GM11168 (cell line): ENCODE data around the gene CRACDL.

Source experiments
- in situ Hi-C: fragments of 300-500 bp; cut with MboI; formaldehyde crosslinking; loops from one replicate; pipeline ENCODE4 v1.12.0; 2022; ENCODE audit warnings: low sequenced_read_pairs; ENCODE audit not compliant: unreplicated experiment

The CRACDL gene

DNA sequence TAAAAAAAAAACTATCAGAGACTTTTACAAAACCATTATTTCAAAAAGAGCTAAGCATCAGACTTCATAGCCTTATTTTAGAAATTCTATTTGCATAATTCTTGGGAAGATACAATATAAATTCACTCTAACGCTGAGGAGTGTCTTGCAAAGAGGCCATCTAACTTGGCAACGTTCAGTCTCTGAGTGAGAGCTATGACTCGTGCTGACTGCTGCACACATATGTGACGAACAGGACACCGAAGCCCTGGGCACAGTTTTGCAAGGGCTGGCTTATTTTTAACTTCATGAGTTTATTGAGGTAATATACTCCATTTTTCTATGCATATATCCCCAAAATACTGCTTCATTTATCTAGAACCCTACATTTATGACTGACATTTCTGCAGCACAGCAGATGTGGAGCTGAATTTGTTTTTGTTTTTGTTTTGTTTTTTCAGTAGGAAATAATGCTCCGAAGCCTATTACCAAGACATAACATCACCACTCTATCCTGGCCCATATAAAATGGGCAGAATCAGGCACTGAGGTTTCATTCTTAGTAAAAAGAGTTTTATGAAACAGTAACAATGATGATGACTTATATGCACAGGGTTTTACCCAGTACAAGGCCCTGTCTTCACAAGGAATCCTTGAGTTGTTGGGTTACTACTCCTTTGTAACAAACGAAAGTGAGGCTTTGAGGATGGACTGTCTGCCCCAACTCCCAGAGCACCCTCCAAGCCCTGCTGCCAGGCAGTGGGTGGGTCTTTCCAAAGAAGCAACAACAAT is 68.3 kb downstream of the CRACDL start:
- in situ Hi-C loops = no loop called here

DNA sequence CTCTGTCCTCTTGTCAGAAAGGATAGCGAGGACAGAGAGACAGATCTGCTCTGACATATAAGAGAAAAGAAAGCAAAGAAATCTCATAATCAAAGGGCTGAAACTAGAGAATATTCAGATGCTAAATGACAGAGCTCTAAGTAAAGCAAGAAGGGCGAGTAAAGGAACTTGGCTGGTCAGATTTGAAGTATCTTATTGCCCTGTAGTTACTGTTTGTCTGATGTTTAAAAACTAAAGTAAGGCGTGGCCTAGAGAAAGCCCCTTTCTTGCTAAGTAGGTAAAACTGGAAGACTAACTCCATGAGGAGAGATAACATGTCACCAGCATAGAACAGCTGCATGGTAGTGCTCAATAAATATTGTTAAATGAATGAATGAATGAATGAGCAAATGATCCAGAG is 70.0 kb downstream of the CRACDL start:
- in situ Hi-C loops = no loop called here

DNA sequence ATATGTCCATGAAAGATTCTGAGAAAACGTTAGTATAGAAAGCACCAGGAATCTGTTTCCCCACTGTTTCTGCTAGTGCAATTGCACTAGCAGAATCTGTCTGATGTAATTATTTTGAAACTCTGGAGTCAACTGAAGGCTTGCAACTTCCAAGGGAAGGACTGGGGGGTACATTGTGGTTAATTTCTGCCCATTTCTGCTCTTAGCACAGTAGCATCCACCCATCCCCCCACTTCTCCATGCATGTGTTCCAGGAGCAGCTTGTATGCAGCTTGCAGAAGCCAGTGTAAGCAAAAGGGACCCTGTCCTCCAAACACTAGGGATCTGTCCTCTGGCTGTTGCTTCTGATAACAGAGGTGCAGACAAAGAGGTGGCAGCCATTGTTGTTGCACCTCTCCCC is 74.4 kb downstream of the CRACDL start:
- in situ Hi-C loops = no loop called here

DNA sequence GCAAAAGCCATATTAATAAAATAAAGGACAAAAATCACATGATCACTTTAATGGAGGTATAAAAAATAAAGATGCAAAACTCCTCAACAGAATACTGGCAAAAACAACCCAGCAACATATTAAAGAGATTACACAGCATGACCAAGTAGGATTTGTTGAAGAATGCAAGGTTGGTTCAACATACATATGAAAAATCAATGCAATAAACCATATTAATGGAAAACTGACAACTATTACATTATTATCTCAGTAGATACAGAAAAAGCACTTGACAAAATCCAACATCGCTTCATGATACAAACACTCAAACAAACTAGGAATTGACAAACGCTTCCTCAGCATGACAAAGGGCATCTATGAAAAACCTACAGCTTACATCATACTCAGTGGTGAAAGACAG is 76.7 kb downstream of the CRACDL start:
- in situ Hi-C loops = no loop called here

GRCh38 chr2:98857001-98857400 is 79.0 kb downstream of the CRACDL start:
- in situ Hi-C loops = no loop called here

DNA sequence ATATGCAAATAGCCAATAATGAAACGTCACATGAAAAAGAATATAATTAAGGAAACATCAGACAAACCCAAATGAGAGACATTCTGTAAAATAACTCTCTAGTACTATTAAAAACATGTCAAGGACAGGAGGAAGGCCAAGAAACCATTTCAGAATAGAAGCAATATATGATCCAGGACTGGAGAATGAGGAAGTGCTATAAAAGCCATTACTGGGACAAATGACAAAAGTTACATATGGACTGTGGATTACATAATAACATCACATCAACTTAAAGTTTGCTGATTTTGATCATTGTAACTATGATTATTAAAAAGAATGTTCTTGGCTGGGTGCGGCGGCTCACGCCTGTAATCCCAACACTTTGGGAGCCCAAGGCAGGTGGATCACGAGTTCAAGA is 81.3 kb downstream of the CRACDL start:
- in situ Hi-C loops = no loop called here

DNA sequence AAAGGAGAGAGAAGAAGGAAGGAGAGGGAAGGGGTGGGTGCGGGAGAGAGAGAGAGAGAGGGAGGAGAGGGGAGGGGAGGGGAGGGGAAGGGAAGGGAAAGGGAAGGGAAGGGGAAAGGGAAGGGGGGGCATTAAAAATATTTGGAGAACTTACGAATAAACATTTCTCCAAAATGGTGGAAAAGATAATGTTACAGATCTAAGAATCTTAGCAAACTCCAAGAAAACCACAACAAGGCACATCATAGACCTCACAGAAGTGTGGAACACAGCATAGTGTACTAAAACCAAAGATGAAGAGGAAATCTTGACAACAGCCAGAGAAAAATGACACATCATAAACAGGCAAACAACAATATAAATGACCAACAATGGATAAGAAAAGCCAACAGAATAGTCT is 83.1 kb downstream of the CRACDL start:
- in situ Hi-C loops = no loop called here

- in situ Hi-C loops = no loop called here
Measured at GRCh38 chr2:98850074-98850473, 86.0 kb downstream of the CRACDL start.

- in situ Hi-C loops = loop anchor here (25.0 kb wide), 1 partner anchor 437 kb away; no protein-coding TSS in a partner anchor
Measured at GRCh38 chr2:98849113-98849512, 86.9 kb downstream of the CRACDL start.

- in situ Hi-C loops = loop anchor here (25.0 kb wide), 1 partner anchor 436 kb away; no protein-coding TSS in a partner anchor
Measured at GRCh38 chr2:98847853-98848252, 88.2 kb downstream of the CRACDL start.

- in situ Hi-C loops = loop anchor here (25.0 kb wide), 1 partner anchor 434 kb away; no protein-coding TSS in a partner anchor
Measured at GRCh38 chr2:98846041-98846440, 90.0 kb downstream of the CRACDL start.

DNA sequence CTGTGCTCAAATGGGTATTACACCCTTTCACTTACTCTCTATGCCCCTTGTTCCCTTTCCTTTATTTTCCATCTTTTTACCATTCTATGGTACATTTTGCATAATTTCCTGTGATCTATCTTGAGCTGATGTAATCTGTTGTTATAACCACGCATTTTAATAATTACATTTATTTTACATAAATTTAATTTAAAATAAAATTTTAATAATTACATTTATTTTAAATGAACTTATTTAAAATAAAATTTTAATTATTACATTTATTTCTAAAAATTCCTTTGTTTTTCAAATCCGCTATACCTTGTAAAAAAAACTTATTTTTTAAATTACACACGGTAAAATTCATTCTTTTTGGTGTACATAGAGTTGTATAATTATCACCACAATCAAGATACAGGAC is 93.9 kb downstream of the CRACDL start:
- in situ Hi-C loops = loop anchor here (25.0 kb wide), 1 partner anchor 430 kb away; no protein-coding TSS in a partner anchor

DNA sequence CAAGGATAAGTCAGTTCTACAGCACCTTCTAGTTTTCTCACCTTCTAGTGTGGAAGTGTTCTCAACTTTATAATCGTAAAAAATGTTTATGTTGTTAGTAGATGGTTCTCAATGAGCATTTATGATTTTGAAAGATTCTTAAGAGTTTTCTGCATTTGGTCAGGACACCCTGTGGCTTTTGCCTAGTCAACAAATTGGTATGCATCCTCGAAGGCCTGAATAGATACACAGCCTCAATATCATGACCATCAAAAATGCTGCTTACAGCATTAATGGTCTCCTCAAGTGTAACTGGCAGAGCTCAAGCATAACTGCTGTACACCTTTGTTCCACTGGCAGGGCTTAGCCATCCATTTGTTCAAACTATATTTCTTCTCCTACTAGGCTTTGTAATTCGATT is 96.7 kb downstream of the CRACDL start:
- in situ Hi-C loops = loop anchor here (5.0 to 25.0 kb wide), 2 partner anchors 192 to 427 kb away; no protein-coding TSS in a partner anchor

DNA sequence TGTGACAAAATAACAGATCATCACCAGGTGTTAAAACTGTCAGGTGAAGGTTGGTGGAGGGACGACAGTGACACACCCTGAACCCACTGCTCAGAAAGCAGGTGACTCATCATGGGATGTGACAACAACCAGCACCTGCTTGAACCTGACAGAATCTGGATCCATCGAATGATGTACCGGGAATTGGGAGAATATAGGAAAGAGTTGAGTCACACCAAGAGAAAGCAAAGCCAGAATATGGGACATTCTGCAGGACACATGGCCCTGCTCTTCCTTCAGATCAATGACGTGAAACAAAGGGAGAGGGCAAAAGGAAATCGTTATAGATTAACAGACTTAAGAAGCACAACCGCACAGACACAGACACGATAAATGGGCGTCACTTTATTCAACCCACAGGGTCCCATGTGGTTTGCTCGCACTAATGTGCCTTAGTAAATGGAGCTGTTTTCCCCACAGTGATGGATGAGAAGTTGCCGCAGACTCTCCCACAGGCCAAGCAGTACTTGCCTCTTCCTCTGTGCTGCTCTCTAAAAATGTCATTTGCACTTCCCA is 100.1 kb downstream of the CRACDL start:
- in situ Hi-C loops = loop anchor here (5.0 to 25.0 kb wide), 2 partner anchors 189 to 424 kb away; no protein-coding TSS in a partner anchor

GRCh38 chr2:98833917-98834263 is 102.1 kb downstream of the CRACDL start:
- in situ Hi-C loops = loop anchor here (25.0 kb wide), 1 partner anchor 422 kb away; no protein-coding TSS in a partner anchor

DNA sequence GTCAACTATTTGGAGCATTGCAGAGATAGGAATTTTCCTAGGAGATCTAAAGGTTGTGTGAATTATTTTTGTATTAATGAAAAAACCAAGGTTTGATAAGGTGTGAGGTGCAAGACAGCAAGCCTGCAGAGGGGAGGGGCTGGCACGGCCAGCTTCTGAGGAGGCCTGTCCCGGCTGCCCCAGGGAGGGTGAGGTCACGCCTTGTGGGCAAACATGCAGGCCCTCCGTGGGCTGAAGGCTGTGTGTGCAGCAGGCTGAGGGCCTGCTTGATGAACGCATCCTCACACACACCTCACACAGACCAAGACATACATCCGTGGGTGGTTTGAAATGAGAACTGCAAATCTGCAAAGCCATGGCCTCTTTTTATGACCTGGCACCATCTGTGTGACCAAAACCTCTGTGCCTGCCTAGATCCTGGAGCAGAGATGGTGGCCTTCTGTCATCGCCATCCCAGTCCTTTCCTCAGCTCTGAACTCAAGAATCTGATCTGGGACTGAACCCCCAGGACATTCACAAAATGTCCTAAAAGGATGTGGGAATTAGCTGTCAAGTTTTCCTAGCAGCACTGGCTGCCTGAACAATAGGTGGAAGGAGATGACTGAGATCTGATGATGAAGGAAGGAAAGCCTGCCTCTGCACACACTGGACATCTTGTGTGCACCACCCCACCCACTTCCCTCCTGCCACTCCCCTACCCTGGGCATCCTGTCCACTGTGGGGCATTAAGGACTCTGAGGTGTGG is 102.7 kb downstream of the CRACDL start:
- in situ Hi-C loops = loop anchor here (25.0 kb wide), 1 partner anchor 421 kb away; no protein-coding TSS in a partner anchor

- in situ Hi-C loops = loop anchor here (25.0 kb wide), 1 partner anchor 420 kb away; no protein-coding TSS in a partner anchor
Measured at GRCh38 chr2:98832172-98832571, 103.9 kb downstream of the CRACDL start.

DNA sequence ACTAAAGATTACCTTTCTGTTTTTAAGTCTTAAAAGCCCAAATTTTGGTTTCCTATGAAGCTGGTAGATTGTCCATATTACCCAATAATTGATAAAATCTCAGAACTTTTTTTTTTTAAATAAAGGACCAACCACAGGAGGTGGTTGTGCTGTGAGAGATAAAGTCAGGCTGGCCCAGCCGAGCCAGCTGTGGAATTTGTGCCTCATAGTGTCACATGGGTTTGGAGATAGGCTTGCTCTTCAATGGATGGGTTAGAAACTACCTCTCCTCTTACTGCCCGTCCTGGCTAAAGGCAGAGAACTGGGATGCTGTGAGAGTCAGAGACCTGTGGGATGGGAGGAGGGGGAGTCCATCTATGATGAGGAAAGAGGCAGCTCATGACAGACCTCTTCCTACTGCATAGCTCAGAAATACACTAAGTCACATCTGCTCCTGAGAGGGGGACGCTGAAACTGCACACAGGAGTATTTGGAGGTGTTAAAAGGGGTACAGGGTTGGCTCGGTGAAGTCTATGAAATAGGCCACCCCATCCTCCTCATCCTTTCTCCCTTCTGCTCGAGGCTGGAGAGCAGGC is 105.4 kb downstream of the CRACDL start:
- in situ Hi-C loops = loop anchor here (25.0 kb wide), 1 partner anchor 418 kb away; no protein-coding TSS in a partner anchor

- in situ Hi-C loops = loop anchor here (25.0 kb wide), 1 partner anchor 417 kb away; no protein-coding TSS in a partner anchor
Measured at GRCh38 chr2:98829581-98830270, 106.3 kb downstream of the CRACDL start.
